Measurements from ENCODE around the gene CPLANE1. TPM values are rescaled to one million over a fixed set of nuclear protein-coding genes. Genes with fewer than 3 reads are reported as not detected.
"Not testable (repeated sequence)": the region's sequence is repeated elsewhere in the genome, so short reads cannot be mapped to it uniquely, and the experiment has no call there.

Gene CPLANE1
- polyA plus RNA-seq, 3 donors, result 28.7 to 38.5 (median 33.4) TPM

DNA sequence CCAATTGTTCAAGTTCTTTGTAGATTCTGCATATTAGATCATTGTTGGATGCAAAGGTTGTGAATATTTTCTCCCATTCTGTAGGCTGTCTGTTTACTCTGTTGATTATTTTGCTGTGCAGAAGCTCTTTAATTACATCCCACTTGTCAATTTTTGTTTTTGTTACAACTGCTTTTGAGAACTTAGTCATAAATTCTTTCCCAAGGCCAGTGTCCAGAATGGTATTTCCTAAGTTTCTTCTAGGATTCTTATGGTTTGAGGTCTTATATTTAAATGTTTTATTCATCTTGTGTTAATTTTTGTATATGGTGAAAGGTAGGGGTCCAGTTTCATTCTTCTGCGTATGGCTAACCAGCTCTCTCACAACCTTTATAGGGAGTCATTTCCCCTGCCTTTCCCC, 116.5 kb downstream of the CPLANE1 start:
- no peak for DNase-seq

DNA sequence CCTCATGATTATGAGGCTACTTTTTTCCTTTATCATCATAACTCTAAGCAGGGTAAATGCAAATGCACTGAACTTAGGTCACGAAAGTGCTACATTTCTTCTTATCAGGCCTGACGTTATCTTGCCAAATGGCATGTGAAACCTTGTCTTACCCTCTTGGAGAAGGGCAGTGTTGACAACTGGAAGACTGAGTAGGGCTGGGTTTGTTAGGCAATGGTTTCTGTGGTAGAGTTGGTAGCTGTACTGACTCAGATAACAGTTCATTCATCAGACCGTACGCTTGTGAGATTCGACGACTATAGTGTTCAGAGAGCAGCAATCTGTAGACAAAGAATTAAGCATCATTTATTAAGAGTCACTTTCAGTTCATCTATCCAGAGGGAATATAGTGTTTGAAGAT, 127.7 kb downstream of the CPLANE1 start:
- DNase-seq, result no peak

DNA sequence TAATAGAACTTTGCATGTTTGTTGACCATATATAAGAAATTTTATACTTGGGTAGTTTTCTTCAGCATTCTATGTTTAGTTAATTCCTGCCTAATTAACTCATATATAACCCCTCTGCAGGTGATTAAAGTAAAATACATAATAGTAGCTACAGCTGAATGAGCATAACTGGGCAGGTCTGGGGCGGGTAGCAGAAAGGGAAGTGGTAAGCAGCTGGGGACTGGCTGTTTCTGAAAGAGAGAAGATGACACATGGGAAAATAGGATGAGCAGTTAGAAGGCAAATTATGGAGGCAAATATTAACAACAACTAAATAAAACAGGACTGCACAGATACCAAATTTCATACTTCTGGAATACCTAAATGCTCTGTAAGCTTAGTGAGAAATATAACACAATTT, 128.1 kb downstream of the CPLANE1 start:
- no peak for DNase-seq

DNA sequence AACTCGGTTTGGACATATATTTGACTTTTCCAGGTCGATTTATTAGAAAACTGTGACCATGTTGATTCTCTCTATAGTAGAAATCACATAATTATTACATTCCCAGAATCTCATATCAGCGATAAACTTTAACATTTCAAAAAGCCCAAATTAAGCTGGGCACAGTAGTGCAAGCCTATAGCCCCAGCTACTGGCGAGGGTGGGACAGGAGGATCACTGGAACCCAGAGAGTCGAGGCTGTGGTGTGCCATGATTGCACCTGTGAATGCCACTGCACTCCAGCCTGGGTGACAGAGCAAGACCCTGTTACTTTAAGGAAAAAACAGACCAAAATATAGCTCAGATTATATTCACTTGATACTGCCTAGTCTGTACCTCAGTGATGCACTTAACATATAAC, 128.9 kb downstream of the CPLANE1 start:
- no peak for DNase-seq

DNA sequence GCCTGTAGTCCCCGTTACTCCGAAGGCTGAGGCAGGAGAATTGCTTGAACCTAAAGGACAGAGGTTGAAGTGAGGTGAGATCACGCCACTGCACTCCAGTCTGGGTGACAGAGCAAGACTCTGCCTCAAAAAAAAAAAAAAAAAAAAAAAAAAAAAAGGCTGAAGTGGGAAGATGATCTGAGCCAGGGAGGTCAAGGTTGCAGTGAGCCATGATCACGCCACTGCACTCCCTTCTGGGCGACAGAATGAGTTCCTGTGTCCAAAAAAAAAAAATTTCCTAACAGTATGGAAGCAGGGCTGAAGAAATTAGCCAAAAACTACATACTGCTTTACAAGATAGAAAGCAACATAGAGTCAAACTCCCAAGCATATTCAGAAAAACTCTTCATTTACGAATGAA, 132.8 kb downstream of the CPLANE1 start:
- no peak for DNase-seq

DNA sequence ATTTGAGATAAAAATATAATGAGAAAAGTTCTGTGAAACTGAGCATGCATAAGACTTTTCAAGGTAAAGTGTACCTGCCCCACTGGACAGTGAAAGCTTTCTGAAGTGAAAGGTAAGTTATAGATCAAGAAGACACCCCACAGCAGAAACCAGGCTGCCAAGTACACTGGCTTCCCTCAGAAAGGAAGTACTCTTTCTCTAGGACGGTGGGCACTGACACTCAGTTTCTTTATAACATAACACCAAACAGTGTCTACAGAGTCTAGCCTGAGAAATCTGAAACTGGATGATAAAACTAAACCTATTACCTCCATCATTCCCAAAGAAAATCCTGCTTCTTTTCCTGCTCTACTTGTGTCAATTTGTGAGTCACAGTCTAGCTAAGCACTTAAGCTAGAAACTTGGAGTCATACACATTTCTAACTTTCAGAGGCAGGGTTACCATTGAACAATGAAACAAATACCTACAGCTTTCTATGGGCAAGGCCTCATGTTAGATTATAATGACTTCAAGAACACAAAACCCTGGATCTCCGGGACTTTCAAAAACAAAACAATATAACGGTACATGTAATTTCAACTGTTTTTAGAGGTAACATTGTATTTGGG, 136.7 kb downstream of the CPLANE1 start:
- no peak for DNase-seq

DNA sequence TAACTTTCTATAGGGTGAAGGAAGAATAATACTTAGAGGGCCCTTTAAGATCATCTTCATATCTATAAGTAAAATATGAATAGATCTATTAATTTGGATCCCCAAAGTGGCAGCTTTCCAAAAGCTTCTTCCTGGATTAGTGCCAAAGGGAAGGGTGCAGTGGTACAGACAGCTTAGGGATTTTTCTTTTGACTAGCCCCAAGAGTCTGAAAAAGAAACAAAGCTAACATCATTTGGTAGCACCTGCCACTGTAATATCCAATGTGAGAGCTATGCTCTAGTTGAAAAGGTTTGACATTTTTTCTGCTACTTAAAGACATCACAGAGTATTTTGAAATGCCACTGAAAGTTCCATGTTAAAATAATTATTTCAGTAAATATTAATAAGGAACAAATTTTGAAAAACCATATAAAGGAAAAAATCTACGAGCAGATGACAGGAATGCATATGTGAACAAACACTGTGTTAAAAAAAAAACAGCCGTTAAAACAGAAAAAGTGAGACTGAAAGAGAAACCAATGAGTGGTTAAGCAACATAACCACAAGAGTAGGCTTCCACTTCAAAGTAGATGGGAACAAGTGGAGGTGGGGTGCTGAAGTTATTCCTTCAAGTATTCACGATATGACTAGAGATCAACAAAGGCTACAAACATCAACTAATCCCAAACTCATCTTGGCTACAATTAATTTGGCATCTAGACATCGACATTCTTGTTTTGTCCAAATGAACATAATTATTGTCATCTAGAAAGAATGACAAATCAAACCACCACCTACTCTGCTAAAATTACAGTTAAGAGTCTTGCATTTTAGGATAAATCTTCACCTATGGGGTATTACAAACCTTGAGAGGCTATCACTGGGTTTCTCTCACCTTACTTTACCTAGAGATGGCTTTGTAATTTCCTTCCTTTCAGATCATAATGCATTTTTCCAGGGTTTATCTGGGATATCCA, 137.5 kb downstream of the CPLANE1 start:
- no peak for DNase-seq

DNA sequence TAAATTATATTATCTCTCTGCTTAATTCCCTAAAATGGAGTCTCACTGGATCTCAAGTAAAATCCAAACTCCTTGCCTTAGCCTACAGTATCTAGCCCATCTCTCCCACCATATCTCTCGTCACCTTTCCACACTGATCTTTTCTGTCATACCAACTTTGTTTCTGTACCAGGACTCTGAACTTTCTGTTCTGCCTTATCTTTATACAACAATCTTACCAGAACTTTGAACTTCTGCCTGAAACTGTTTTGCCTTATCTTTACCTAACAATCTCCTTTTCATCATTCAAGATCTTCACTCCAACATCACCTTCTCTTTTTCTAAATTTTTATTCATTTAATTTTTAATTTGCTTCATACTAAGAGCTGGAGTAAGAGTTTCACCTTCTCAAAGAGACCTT, 139.0 kb downstream of the CPLANE1 start:
- DNase-seq, result no peak

DNA sequence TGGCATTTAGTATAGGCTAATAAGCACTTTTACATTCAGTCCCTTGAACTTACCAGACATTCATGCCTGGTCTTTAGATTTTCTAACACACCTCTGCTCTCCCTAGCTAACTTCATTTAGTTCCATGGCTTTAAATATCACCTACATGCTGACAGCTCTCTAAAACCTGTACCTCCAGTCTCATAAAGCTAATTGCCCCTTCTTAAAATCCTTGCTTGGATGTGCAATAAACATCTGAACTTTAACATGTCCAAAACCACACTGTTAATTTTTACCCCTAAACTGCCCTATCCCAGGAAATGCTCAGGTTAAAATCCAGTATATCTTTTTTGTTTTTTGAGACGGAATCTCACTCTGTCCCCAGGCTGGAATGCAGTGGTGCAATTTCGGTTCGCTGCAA, 139.8 kb downstream of the CPLANE1 start:
- no peak for DNase-seq

DNA sequence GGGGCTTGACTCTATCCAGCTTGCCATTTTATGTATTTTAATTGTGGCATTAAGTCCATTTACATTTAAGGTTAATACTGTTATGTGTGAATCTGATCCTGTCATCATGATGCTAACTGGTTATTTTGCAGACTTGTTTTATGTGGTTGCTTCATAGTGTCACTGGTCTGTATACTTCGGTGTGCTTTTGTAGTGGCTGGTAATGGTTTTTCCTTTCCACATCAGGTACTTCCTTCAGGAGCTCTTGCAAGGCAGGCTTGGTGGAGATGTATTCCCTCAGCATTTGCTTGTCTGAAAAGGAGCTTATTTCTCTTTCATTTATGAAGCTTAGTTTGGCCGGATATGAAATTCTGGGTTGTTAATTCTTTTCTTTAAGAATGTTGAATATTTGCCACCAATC, 145.9 kb downstream of the CPLANE1 start:
- no peak for DNase-seq

DNA sequence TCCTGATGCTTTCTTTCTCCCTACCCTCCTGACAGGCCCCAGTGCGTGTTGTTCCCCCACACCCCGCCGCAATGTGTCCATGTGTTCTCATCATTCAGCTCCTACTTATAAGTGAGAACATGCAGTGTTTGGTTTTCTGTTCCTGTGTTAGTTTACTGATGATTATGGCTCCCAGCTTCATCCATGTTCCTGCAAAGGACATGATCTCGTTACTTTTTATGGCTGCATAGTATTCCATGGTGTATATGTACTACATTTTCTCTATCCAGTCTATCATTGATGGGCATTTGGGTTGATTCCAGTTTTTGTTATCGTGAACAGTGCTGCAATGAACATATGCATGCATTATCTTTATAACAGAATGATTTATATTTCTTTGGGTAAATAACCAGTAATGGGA, 149.9 kb downstream of the CPLANE1 start:
- DNase-seq, result not testable (repeated sequence)

DNA sequence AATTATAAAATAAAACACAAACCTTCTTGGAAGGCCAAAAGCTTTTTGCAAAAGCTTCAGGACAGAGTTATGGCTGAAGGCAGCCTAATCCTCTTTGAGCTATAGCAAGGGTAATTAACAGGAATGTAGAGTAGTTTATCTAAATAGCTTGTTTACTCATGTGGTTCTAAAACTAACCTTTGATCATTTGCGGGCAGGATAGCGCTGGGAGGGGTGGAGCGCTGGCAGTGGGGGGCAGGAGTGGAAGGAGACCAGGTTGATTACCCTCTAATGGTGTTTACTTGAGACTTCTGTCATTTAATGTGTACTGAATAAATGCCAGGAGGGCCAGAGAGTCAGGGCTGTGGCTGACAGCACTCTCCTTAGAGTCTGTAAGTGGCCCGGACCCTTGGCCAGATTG, 155.4 kb downstream of the CPLANE1 start:
- not testable (repeated sequence) for DNase-seq

DNA sequence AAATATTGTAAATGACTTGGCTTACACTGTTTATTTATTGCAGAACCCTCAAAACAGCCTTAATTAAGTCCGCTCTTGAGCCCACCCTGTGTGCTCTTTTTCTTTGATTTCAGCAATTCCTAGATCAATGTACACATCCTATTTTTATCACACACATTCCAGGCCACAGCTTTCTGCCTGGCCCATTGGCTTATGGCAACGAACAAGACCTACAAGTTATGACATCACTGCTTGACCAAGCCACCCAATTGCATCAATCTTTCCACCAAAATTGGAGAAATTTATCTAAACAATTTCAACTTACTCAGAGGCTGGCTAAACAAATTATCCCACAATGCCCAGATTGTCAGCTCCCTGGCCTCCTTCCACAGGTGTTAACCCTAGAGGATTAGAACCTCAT, 158.4 kb downstream of the CPLANE1 start:
- no peak for DNase-seq

DNA sequence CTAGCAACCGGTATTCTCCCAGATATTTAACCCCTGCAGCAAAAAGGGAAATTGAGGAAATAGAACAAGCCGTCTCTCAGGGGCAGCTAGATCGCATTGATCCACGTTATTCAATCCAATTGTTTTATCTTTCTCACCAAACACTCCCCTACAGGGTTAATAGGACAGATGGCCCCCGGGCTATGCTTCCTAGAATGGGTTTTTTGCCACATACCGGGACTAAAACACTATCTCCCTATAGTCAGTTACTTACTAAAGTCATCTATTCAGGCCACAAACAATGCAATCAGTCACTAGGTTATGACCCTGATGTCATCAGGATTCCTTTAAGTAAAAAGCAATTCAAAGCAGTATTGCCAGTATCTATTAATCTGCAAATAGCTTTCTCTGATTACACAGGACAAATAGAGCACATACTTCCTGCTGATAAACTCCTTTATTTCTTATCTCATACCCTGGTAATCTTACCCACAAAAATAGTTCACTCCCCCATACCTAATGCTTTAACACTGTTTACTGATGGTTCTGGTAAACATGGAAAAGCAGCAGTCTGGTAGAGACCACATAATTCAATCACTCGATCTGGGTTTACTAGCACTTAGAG, 159.0 kb downstream of the CPLANE1 start:
- DNase-seq, result no peak

DNA sequence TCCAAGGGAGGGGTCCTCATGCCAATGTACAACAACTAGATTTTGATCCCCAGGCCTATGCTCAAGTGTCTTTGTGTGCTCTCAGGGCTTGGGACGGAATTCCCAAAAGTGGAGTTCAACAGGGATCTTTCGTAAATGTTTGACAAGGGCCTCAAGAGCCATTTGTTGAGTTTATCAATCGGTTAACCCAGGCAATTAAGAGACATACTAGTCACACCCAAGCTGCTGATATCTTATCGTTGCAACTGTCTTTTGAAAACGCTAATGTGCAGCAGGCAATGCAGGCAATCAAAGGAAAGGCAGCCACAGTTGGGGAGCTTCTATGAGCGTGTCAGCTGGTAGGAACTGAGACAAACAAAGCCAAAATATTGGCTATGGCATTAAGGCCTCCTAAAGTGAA, 161.2 kb downstream of the CPLANE1 start:
- DNase-seq, result no peak

DNA sequence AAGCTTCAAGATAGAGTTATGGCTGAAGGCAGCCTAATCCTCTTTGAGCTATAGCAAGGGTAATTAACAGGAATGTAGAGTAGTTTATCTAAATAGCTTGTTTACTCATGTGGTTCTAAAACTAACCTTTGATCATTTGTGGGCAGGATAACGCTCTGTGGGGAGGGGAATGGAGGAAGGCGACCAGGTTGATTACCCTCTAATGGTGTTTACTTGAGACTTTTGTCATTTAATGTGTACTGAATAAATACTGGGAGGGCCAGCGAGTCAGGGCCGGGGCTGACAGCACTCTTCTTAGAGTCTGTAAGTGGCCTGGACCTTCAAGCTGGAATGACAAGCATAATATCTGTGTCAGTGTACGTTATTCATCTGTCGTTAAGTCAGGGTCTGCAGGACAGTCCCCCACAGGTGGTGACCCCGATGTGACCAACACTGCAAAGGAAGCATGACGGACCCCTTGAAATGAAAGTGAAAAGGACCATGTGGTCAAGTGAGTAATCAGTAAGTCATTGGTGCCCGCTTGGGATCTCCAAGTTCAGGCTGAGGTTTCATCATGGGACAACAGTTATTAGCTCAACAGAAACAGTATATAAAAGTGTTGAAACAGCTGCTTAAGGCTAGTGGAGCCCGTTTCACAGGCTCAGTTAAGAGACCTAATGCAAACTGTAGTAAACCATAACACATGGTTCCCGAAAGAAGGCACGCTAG, 162.6 kb downstream of the CPLANE1 start:
- DNase-seq, result no peak

DNA sequence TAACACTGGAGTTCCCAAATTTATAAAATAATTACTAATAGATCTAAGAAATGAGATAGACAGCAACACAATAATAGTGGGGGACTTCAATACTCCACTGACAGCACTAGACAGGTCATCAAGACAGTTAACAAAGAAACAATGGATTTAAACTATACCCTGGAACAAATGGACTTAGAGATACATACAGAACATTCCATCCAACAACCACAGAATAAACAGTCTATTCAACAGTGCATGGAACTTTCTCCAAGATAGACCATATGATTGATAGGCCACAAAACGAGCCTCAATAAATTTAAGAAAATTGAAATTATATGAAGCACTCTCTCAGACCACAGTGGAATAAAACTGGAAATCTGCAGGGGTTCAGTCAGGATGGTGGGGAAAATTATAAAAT, 163.2 kb downstream of the CPLANE1 start:
- DNase-seq, result not testable (repeated sequence)

DNA sequence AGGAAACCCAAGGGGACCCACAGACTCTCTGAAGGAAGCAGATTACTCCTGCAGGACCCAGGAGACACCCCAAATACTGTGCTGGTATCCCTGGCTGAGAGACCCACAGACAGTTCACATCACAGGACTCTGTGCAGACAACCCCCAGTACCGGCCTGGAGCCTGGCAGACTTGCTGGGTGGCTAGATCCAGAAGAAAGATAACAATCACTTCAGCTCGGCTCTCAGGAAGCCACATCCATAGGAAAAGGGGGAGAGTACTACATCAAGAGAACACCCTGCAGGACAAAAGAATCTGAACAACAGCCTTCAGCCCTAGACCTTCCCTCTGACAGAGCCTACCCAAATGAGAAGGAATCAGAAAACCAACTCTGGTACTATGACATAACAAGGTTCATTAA, 166.2 kb downstream of the CPLANE1 start:
- not testable (repeated sequence) for DNase-seq

DNA sequence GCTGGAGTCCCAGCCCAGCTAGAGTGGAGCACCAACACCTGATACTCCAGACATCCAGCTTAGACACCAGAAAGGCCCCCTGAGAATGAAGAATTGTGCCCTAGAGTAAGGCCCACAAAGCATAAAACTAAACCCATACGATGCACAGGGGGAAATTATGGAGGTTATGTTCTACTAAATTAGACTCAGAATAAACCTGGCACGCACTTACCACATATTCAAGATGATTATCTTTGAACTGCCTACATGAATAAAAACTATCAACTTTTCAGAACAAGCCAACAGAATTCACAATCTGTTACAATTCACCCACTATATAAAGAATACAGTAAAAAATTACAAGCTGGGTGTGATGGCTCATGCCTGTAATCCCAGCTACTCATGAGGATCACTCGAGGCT, 168.5 kb downstream of the CPLANE1 start:
- DNase-seq, result no peak

DNA sequence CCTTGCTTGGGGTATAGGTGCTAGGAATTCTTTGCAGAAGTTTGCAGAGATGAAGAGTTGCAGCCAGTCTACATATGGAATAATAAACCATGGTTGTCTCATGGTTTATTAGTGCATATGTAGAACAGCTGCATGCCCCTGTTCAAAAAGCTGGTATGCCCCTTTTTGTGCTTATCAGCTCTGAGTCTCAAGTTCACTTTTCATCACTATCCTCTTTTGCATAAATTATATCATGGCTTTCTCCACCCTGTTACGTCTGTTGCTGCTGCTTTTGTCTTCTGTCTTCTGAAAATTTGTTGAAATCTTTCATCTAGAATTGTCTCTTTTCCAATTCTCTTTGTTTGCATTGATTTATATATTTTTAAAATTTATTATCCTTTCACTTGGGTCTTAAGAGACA, 172.0 kb downstream of the CPLANE1 start:
- no peak for DNase-seq

DNA sequence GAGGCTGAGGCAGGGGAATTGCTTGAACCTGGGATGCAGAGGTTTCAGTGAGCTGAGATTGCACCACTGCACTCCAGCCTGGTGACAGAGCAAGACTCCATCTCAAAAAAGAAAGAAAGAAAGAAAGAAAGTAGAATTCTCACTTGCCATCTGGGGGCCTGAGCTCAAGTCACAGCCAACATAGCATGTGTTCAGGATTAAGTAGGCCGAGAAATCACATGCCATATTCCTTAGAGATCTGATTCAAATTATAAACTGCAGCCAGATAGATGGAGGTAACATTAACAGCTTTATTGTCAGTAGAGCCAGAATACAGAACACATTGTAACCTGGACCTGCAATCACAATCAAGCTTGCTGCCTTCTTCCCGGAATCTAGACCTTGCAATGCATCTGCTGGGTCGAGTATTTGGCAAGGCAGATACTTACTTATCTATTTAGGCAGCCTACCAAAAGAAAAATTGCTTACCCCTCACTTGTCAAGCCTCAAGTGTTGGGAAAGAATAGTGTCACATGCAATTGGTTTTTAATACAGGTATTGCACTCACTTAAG, 173.7 kb downstream of the CPLANE1 start:
- DNase-seq, result no peak
